Prostate gland (tissue), 2 donors: ENCODE results near the gene GNG8. TPM values are rescaled to one million over a fixed set of nuclear protein-coding genes. Genes with fewer than 3 reads are reported as not detected.

Experiments
- DNase-seq: peaks from one replicate; pipeline ENCODE4 v3.0.0-alpha.2; 2019; ENCODE audit warnings: low spot score
- H3K27ac ChIP-seq, 2 donors: fragments of 200-600 bp; sonication (generic); 2 replicates each; pipeline ENCODE4 v1.5.1; 2017 to 2019
- H3K27me3 ChIP-seq: fragments of 200-600 bp; sonication (generic); replicated peaks from 2 replicates; pipeline ENCODE4 v1.5.1; 2019; ENCODE audit not compliant: insufficient read depth
- H3K36me3 ChIP-seq, 2 donors: fragments of 200-600 bp; sonication (generic); 1 replicate in 1 of 2; 2 replicates in 1 of 2; pipeline versions ENCODE4 v1.5.1 to v1.8.1; 2017 to 2019
- H3K4me1 ChIP-seq: fragments of 200-600 bp; sonication (generic); replicated peaks from 2 replicates; pipeline ENCODE4 v1.5.1; 2019
- H3K4me3 ChIP-seq, 2 donors: fragments of 200-600 bp; sonication (generic); 2 replicates each; pipeline ENCODE4 v1.5.1; 2017 to 2019
- H3K9me3 ChIP-seq: fragments of 200-600 bp; sonication (generic); 2 replicates; pipeline ENCODE4 v1.5.1; 2017
- CTCF ChIP-seq, 4 experiments: fragments of 200-600 bp in 2 of 4; fragments of 450-650 bp in 2 of 4; sonication (generic) in 2 of 4; IDR thresholded peaks; 1 replicate in 3 of 4; 2 replicates in 1 of 4; pipeline ENCODE4 v1.5.1; 2016 to 2019; ENCODE audit warnings: antibody characterized with exemption in 4 of 4, mild to moderate bottlenecking in 2 of 4, moderate library complexity in 2 of 4
- POLR2A ChIP-seq: fragments of 450-650 bp; IDR thresholded peaks from one replicate; pipeline ENCODE4 v1.6.1; 2016; ENCODE audit warnings: antibody characterized with exemption, mild to moderate bottlenecking
- POLR2AphosphoS5 ChIP-seq: sonication (generic); formaldehyde crosslinking; IDR thresholded peaks from one replicate; pipeline ENCODE4 v1.6.1; 2017; ENCODE audit warnings: antibody characterized with exemption
- WGBS: methylation state at CpG from one replicate; pipeline ENCODE4 v1.1.5; 2018; 5-methylcytosine and 5-hydroxymethylcytosine counted together
- intact Hi-C: fragments of 100-400 bp; cut with DNase I; formaldehyde crosslinking; loops from one replicate; pipeline ENCODE4 v1.14.2; 2022
- total RNA-seq, 2 donors: library from RNA; depleted of rRNA; stranded (reverse); fragments of >200 nt; gene quantifications; one replicate each; pipeline ENCODE4 v1.1.0, GENCODE V29; 2016

GNG8 gene
- total RNA-seq, 2 donors from 2014 or later = not detected

GRCh38 chr19:46591870-46592269 is 44.1 kb downstream of the GNG8 start:
- TF ChIP-seq POLR2A (no peak), POLR2AphosphoS5 (no peak), CTCF (IDR thresholded peaks at IDR 0.05) (no peak)
- no peak overlapping the region for H3K4me3 ChIP-seq
- H3K27ac ChIP-seq = no peak overlapping the region
- intact Hi-C loops = no loop called here
- 83% methylated on average over 3 of the region's 3 CpGs for WGBS
- H3K4me1 ChIP-seq = no peaks in the 10 kb centered on the region
- H3K36me3 ChIP-seq = no peaks in the 10 kb centered on the region
- no peaks in the 10 kb centered on the region for H3K27me3 ChIP-seq
- no peaks in the 10 kb centered on the region for H3K9me3 ChIP-seq
- DNase-seq = no peak

- 95% methylated on average over 4 of the region's 4 CpGs for WGBS
- no peaks in the 10 kb centered on the region for H3K9me3 ChIP-seq
- H3K27me3 ChIP-seq = no peaks in the 10 kb centered on the region
- H3K4me1 ChIP-seq = no peaks in the 10 kb centered on the region
- intact Hi-C loops = no loop called here
- no peaks in the 10 kb centered on the region for H3K36me3 ChIP-seq
- DNase-seq = no peak
- TF ChIP-seq POLR2AphosphoS5 (no peak), CTCF (IDR thresholded peaks at IDR 0.05) (no peak), POLR2A (no peak)
- H3K4me3 ChIP-seq = no peak overlapping the region
- H3K27ac ChIP-seq = no peak overlapping the region
Observed at GRCh38 chr19:46591254-46591653, 44.7 kb downstream of the GNG8 start.

DNA sequence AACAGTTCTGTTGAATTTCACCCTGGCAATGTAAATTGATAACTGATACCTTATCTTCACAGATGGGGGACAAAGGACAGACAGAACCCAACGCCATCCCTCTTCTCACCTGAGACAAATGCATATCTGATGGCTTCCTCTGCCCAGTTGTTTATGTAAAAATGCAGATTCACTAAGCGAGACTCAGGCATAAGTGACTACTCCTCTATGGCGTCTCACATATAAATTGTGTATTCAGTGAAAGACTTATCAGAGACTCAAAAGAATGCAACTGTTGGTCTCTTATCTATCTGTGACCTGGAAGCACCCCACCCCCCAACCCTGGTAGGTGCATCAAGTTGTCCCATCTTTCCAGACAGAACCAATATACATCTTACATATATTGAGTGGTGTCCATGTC is 48.1 kb downstream of the GNG8 start:
- intact Hi-C loops = no loop called here
- DNase-seq = no peak
- H3K27me3 ChIP-seq = no peaks in the 10 kb centered on the region
- H3K4me3 ChIP-seq = no peak overlapping the region
- no peak overlapping the region for H3K27ac ChIP-seq
- no peaks in the 10 kb centered on the region for H3K36me3 ChIP-seq
- H3K4me1 ChIP-seq = no peaks in the 10 kb centered on the region
- no peaks in the 10 kb centered on the region for H3K9me3 ChIP-seq
- TF ChIP-seq CTCF (IDR thresholded peaks at IDR 0.05) = no peak
- no peak for TF ChIP-seq POLR2A
- TF ChIP-seq POLR2AphosphoS5 = no peak
- whole genome bisulfite sequencing = 86% methylated on average over 3 of the region's 3 CpGs

DNA sequence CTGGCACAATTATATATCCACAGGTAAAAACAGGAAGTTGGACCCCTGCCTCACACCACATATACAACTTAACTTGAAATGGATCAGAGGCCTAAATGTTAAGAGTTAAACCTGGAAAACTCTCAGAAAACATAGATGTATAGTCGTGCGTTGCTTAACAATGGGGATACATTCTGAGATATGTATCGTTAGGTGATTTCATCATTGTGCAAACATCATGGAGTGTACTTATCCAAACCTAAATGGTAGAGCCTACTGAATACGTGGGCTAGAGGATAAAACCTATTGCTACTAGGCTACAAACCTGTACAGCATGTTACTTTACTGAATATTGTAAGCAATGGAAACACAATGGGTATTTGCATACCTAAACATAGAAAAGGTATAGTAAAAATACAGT is 49.7 kb downstream of the GNG8 start:
- no peak for DNase-seq
- Histone ChIP-seq H3K27ac (no peak overlapping the region), H3K27me3 (no peaks in the 10 kb centered on the region), H3K4me3 (no peak overlapping the region), H3K4me1 (no peaks in the 10 kb centered on the region), H3K9me3 (no peaks in the 10 kb centered on the region), H3K36me3 (no peaks in the 10 kb centered on the region)
- intact Hi-C loops = no loop called here
- 34% methylated on average over 4 of the region's 4 CpGs for WGBS
- TF ChIP-seq POLR2A (no peak), POLR2AphosphoS5 (no peak), CTCF (IDR thresholded peaks at IDR 0.05) (no peak)

GRCh38 chr19:46585539-46585938 is 50.5 kb downstream of the GNG8 start:
- Histone ChIP-seq H3K9me3 (no peaks in the 10 kb centered on the region), H3K27ac (no peak overlapping the region), H3K27me3 (no peaks in the 10 kb centered on the region), H3K4me1 (no peaks in the 10 kb centered on the region), H3K36me3 (no peaks in the 10 kb centered on the region), H3K4me3 (no peak overlapping the region)
- no peak for DNase-seq
- TF ChIP-seq POLR2A = no peak
- TF ChIP-seq CTCF (IDR thresholded peaks at IDR 0.05) = no peak
- TF ChIP-seq POLR2AphosphoS5 = no peak
- WGBS = 90% methylated on average over 1 of the region's 1 CpG
- intact Hi-C loops = no loop called here

Other genes starting within 250 kb of the GNG8 start
- gene CCDC8, start 222.6 kb downstream of the GNG8 start, total RNA-seq = 10 to 100 TPM; 20.4 to 32.7 TPM
- gene PNMA8C, start 207.3 kb downstream of the GNG8 start, total RNA-seq = 1 to 10 TPM in 1 of 2 donors, not detected in 1; 1.6 TPM
- 10 to 100 TPM; 17.0 to 26.5 TPM for gene PNMA8A, start 164.6 kb downstream of the GNG8 start, total RNA-seq
- gene PNMA8B, start 140.3 kb downstream of the GNG8 start, total RNA-seq = 1 to 10 TPM in 1 of 2 donors, under 1 TPM in 1; 0.96 to 3.1 TPM
- gene CALM3, start 34.9 kb downstream of the GNG8 start, total RNA-seq = 100 to 1,000 TPM; 166 to 171 TPM
- gene PTGIR, start 11.1 kb downstream of the GNG8 start, total RNA-seq = 1 to 10 TPM in 1 of 2 donors, not detected in 1; 2.2 TPM
- 10 to 100 TPM in 1 of 2 donors, 1 to 10 TPM in 1; 8.6 to 28.1 TPM for gene DACT3, start 25.0 kb upstream of the GNG8 start, total RNA-seq
- gene PRKD2, start 80.9 kb upstream of the GNG8 start, total RNA-seq = 10 to 100 TPM; 38.9 to 41.8 TPM
- 10 to 100 TPM; 15.2 to 32.0 TPM for gene FKRP, start 109.9 kb upstream of the GNG8 start, total RNA-seq
- gene STRN4, start 110.2 kb upstream of the GNG8 start, total RNA-seq = 100 to 1,000 TPM in 1 of 2 donors, 10 to 100 TPM in 1; 80.7 to 221 TPM
- gene SLC1A5, start 152.4 kb upstream of the GNG8 start, total RNA-seq = 100 to 1,000 TPM; 122 to 214 TPM
- gene AP2S1, start 214.6 kb upstream of the GNG8 start, total RNA-seq = 100 to 1,000 TPM; 118 to 141 TPM
- gene ARHGAP35, start 224.8 kb upstream of the GNG8 start, total RNA-seq = 10 to 100 TPM; 56.3 to 75.0 TPM